SK-N-SH (cell line): Measurements from ENCODE around the gene RAMACL. TPM values are rescaled to one million over a fixed set of nuclear protein-coding genes. Genes with fewer than 3 reads are reported as not detected.

Source experiments
- CTCF ChIA-PET: fragments of 300-600, 350-600 bp; formaldehyde crosslinking; extraction: SDS; loops from one replicate; lab custom pipeline; 2021; lab: Yijun Ruan, JAX
- POLR2A ChIA-PET: fragments of 350-600 bp; sonication (Branson Sonifier 250); formaldehyde crosslinking; extraction: SDS; loops from one replicate; lab custom pipeline; 2020; ENCODE audit warnings: antibody characterized with exemption, inconsistent platforms; lab: Yijun Ruan, JAX
- DNase-seq: peaks from one replicate; pipeline ENCODE4 v3.0.0; 2012
- H2AFZ ChIP-seq: fragments of 200-600 bp; sonication (generic); 2 replicates; pipeline ENCODE4 v1.8.1; 2016; ENCODE audit warnings: antibody characterized with exemption, mild to moderate bottlenecking, low read depth
- H3F3A ChIP-seq: fragments of 200-600 bp; sonication (generic); replicated peaks from 2 replicates; pipeline ENCODE3; 2016; ENCODE audit warnings: antibody characterized with exemption, mild to moderate bottlenecking; ENCODE audit not compliant: insufficient read depth
- H3K27ac ChIP-seq, 2 experiments: fragments of 200-500 bp in 1 of 2; fragments of 200-600 bp in 1 of 2; sonication (Bioruptor generic) in 1 of 2; sonication (generic), shearing (Covaris generic) in 1 of 2; 2 replicates each; pipeline versions ENCODE4 v1.5.1 to v1.6.1; 2014 to 2016; ENCODE audit warnings: low read depth in 2 of 2, inconsistent platforms in 1 of 2, low read length in 1 of 2, mild to moderate bottlenecking in 1 of 2, mixed read lengths in 1 of 2
- H3K27me3 ChIP-seq: fragments of 200-600 bp; sonication (generic), shearing (Covaris generic); 2 replicates; pipeline ENCODE4 v1.6.1; 2016; ENCODE audit warnings: mixed run types; ENCODE audit not compliant: insufficient read depth
- H3K36me3 ChIP-seq, 2 experiments: fragments of 200-500 bp in 1 of 2; fragments of 200-600 bp in 1 of 2; sonication (Bioruptor generic) in 1 of 2; sonication (generic) in 1 of 2; replicated peaks in 1 of 2; 2 replicates each; pipeline versions ENCODE3 to v1.5.1; 2014 to 2016; ENCODE audit warnings: low read length in 1 of 2, mild to moderate bottlenecking in 1 of 2; ENCODE audit not compliant: insufficient read depth in 2 of 2, control insufficient read depth in 1 of 2
- H3K4me1 ChIP-seq, 2 experiments: fragments of 200-500 bp in 1 of 2; fragments of 200-600 bp in 1 of 2; sonication (Bioruptor generic) in 1 of 2; sonication (generic), shearing (Covaris generic) in 1 of 2; 2 replicates each; pipeline versions ENCODE4 v1.5.1 to v1.6.1; 2014 to 2016; ENCODE audit warnings: low read depth in 1 of 2, low read length in 1 of 2, mixed run types in 1 of 2; ENCODE audit not compliant: insufficient read depth in 2 of 2, control insufficient read depth in 1 of 2
- H3K4me2 ChIP-seq: fragments of 200-600 bp; sonication (generic), shearing (Covaris generic); 2 replicates; pipeline ENCODE4 v1.6.1; 2017; ENCODE audit warnings: mixed run types
- H3K4me3 ChIP-seq, 2 experiments: fragments of 200-500 bp in 1 of 2; fragments of 200-600 bp in 1 of 2; sonication (Bioruptor generic) in 1 of 2; sonication (generic), shearing (Covaris generic) in 1 of 2; 2 replicates each; pipeline versions ENCODE4 v1.5.1 to v1.8.1; 2014 to 2016; ENCODE audit warnings: low read depth in 2 of 2, inconsistent platforms in 1 of 2, low read length in 1 of 2, mild to moderate bottlenecking in 1 of 2, mixed read lengths in 1 of 2, moderate library complexity in 1 of 2
- H3K79me2 ChIP-seq: fragments of 200-600 bp; sonication (generic); 2 replicates; pipeline ENCODE4 v1.8.1; 2017; ENCODE audit warnings: mild to moderate bottlenecking; ENCODE audit not compliant: insufficient read depth
- H3K9ac ChIP-seq: fragments of 200-600 bp; sonication (generic); 2 replicates; pipeline ENCODE4 v1.6.1; 2017; ENCODE audit warnings: mixed run types
- H3K9me2 ChIP-seq: fragments of 200-600 bp; sonication (generic); 2 replicates; pipeline ENCODE4 v1.6.1; 2017; ENCODE audit warnings: mixed run types
- H3K9me3 ChIP-seq: fragments of 200-600 bp; sonication (generic); 2 replicates; pipeline ENCODE4 v1.6.1; 2017; ENCODE audit warnings: mixed run types, mild to moderate bottlenecking, moderate library complexity
- H4K20me1 ChIP-seq: fragments of 200-600 bp; sonication (generic); 2 replicates; pipeline ENCODE4 v1.6.1; 2017; ENCODE audit warnings: mild to moderate bottlenecking, mixed run types; ENCODE audit not compliant: insufficient read depth
- EZH2phosphoT487 ChIP-seq: fragments of 200-600 bp; sonication (generic); IDR thresholded peaks from 2 replicates; pipeline ENCODE4 v1.6.1; 2017; ENCODE audit warnings: low read depth, mixed run types, mild to moderate bottlenecking, antibody characterized with exemption, moderate library complexity, borderline replicate concordance
- FOXJ3 ChIP-seq: sonication (generic); formaldehyde crosslinking; IDR thresholded peaks from 2 replicates; pipeline ENCODE4 v1.5.1; 2020; ENCODE audit warnings: mild to moderate bottlenecking, missing genetic modification reagents
- FOXM1 ChIP-seq: IDR thresholded peaks from 2 replicates; pipeline ENCODE4 v1.4.0; 2012; ENCODE audit warnings: low read depth, mild to moderate bottlenecking
- GABPA ChIP-seq: IDR thresholded peaks from 2 replicates; pipeline ENCODE4 v1.4.0; 2012; ENCODE audit warnings: low read depth, mild to moderate bottlenecking
- JUND ChIP-seq: IDR thresholded peaks from 2 replicates; pipeline ENCODE4 v1.4.0; 2012
- MAX ChIP-seq: IDR thresholded peaks from 2 replicates; pipeline ENCODE4 v1.4.0; 2012; ENCODE audit warnings: low read depth
- NRF1 ChIP-seq: IDR thresholded peaks from 2 replicates; pipeline ENCODE4 v1.6.1; 2012; ENCODE audit warnings: low read depth, mild to moderate bottlenecking, low read length
- PBX3 ChIP-seq: IDR thresholded peaks from 2 replicates; pipeline ENCODE4; 2012
- RFX5 ChIP-seq: IDR thresholded peaks from 2 replicates; pipeline ENCODE4 v1.6.1; 2012; ENCODE audit warnings: mild to moderate bottlenecking, improper control_type of control experiment, low read length
- SMC3 ChIP-seq: IDR thresholded peaks from 2 replicates; pipeline ENCODE4 v1.6.1; 2012; ENCODE audit warnings: low read depth, low read length, improper control_type of control experiment
- TCF12 ChIP-seq: IDR thresholded peaks from 2 replicates; pipeline ENCODE4 v1.4.0; 2012
- TEAD4 ChIP-seq: IDR thresholded peaks from 2 replicates; pipeline ENCODE4 v1.4.0; 2012; ENCODE audit warnings: mild to moderate bottlenecking, borderline replicate concordance; ENCODE audit not compliant: insufficient read depth
- USF1 ChIP-seq: IDR thresholded peaks from 2 replicates; pipeline ENCODE4 v1.4.0; 2012; ENCODE audit warnings: low read depth, borderline replicate concordance
- USF2 ChIP-seq: fragments of 150-350 bp; IDR thresholded peaks from 2 replicates; pipeline ENCODE4 v1.6.1; 2017; ENCODE audit warnings: antibody characterized with exemption, low read length, low read depth, borderline replicate concordance
- YY1 ChIP-seq: IDR thresholded peaks from 2 replicates; pipeline ENCODE4 v1.4.0; 2012; ENCODE audit warnings: low read depth, mild to moderate bottlenecking
- ZBTB33 ChIP-seq: IDR thresholded peaks from 2 replicates; pipeline ENCODE4 v1.4.0; 2012; ENCODE audit warnings: low read depth, borderline replicate concordance
- WGBS: methylation state at CpG from one replicate; pipeline ENCODE4 v1.1.6; 2017; ENCODE audit warnings: low lambda C conversion rate; 5-methylcytosine and 5-hydroxymethylcytosine counted together
- polyA plus RNA-seq, 3 experiments: library from polyadenylated mRNA; depleted of rRNA; stranded (reverse); fragments of >200 nt; gene quantifications; 2 replicates each; pipeline ENCODE4 v1.2.3, GENCODE V29; 2012
- TF ChIP-seq, protein P1 (sequence below): fragments of 200-600 bp; sonication (generic); IDR thresholded peaks from 2 replicates; pipeline ENCODE4 v1.6.1; 2017; ENCODE audit warnings: antibody characterized with exemption, mild to moderate bottlenecking, moderate library complexity

Gene RAMACL
- polyA plus RNA-seq, 1 of the 3 experiments (the other 2 are of a cell fraction), result 0.10 TPM

GRCh38 chr6:166596776-166597507 is 10.5 kb upstream of the RAMACL start:
- Histone ChIP-seq H3F3A (peaks cover 44% of the 10 kb centered on the region), H3K27me3 (no peaks in the 10 kb centered on the region), H3K4me2 (peak overlapping the region; percentile 48), H3K9me2 (no peaks in the 10 kb centered on the region), H3K4me1 (peaks cover 34 to 59% of the 10 kb centered on the region in 2 experiments), H3K36me3 (peaks cover 0 to 6% of the 10 kb centered on the region in 2 experiments), H3K27ac (peak overlapping the region in 1 of 2 experiments; percentile 100; a peak in 2 of 4 replicates), H3K9me3 (no peaks in the 10 kb centered on the region), H4K20me1 (no peaks in the 10 kb centered on the region), H3K4me3 (no peak overlapping the region), H2AFZ (no peak overlapping the region), H3K79me2 (peaks cover 80% of the 10 kb centered on the region), H3K9ac (no peak overlapping the region; the same call in 1 of the 2 replicates)
- CTCF ChIA-PET, result no interaction called here
- POLR2A ChIA-PET, result no interaction called here
- TF ChIP-seq NRF1 (no peak), FOXM1 (no peak), FOXJ3 (no peak), TCF12 (no peak), MAX (no peak), EZH2phosphoT487 (no peak), GABPA (no peak), USF2 (no peak)
- TF ChIP-seq, protein P1, sequence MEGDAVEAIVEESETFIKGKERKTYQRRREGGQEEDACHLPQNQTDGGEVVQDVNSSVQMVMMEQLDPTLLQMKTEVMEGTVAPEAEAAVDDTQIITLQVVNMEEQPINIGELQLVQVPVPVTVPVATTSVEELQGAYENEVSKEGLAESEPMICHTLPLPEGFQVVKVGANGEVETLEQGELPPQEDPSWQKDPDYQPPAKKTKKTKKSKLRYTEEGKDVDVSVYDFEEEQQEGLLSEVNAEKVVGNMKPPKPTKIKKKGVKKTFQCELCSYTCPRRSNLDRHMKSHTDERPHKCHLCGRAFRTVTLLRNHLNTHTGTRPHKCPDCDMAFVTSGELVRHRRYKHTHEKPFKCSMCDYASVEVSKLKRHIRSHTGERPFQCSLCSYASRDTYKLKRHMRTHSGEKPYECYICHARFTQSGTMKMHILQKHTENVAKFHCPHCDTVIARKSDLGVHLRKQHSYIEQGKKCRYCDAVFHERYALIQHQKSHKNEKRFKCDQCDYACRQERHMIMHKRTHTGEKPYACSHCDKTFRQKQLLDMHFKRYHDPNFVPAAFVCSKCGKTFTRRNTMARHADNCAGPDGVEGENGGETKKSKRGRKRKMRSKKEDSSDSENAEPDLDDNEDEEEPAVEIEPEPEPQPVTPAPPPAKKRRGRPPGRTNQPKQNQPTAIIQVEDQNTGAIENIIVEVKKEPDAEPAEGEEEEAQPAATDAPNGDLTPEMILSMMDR, result no peak
- no peak for DNase-seq
- WGBS, result 82% methylated on average over 15 of the region's 15 CpGs

GRCh38 chr6:166595949-166596348 is 9.5 kb upstream of the RAMACL start:
- WGBS, result 82% methylated on average over 6 of the region's 6 CpGs
- ChIA-PET CTCF (no interaction called here), POLR2A (no interaction called here)
- peak overlapping the region; percentile 48 for H3K4me2 ChIP-seq
- H3K4me3 ChIP-seq, result no peak overlapping the region
- peaks cover 80% of the 10 kb centered on the region for H3K79me2 ChIP-seq
- no peaks in the 10 kb centered on the region for H3K27me3 ChIP-seq
- H3K9me3 ChIP-seq, result no peaks in the 10 kb centered on the region
- H3F3A ChIP-seq, result peaks cover 40% of the 10 kb centered on the region
- H3K4me1 ChIP-seq, result peaks cover 39 to 59% of the 10 kb centered on the region in 2 experiments
- no peaks in the 10 kb centered on the region for H4K20me1 ChIP-seq
- peaks cover 0 to 8% of the 10 kb centered on the region in 2 experiments for H3K36me3 ChIP-seq
- H3K27ac ChIP-seq, result peak overlapping the region; percentile 78 to 100
- peak overlapping the region; percentile 69 for H3K9ac ChIP-seq
- no peaks in the 10 kb centered on the region for H3K9me2 ChIP-seq
- DNase-seq, result no peak
- no peak overlapping the region for H2AFZ ChIP-seq
- no peak for TF ChIP-seq USF1
- no peak for TF ChIP-seq YY1
- TF ChIP-seq FOXM1, result no peak
- no peak for TF ChIP-seq NRF1
- TF ChIP-seq SMC3, result no peak
- no peak for TF ChIP-seq JUND
- no peak for TF ChIP-seq PBX3
- TF ChIP-seq ZBTB33, result no peak
- TF ChIP-seq TEAD4, result no peak
- TF ChIP-seq, protein P1, result no peak
- no peak for TF ChIP-seq RFX5
